Stimulated activated CD8-positive, alpha-beta memory T cell treated with anti-CD3 and anti-CD28 coated beads, Interleukin-7, amount 100 ng/mL, for 48 hours (primary cell): ENCODE results near the gene ANP32B.
"Not testable (repeated sequence)": the region's sequence is repeated elsewhere in the genome, so short reads cannot be mapped to it uniquely, and the experiment has no call there.

ENCODE experiments used
- DNase-seq, 2 donors: peaks; one replicate each; pipeline ENCODE4 v3.0.0-alpha.2; 2020; ENCODE audit warnings: low read depth in 1 of 2; ENCODE audit errors: extremely low read depth in 1 of 2

The ANP32B gene

GRCh38 chr9:97962575-97962974 is 20.6 kb upstream of the ANP32B start:
- DNase-seq = no peak

- no peak for DNase-seq
Observed at GRCh38 chr9:97963232-97963631, 19.9 kb upstream of the ANP32B start.

GRCh38 chr9:97964901-97965300 is 18.2 kb upstream of the ANP32B start:
- DNase-seq = no peak

GRCh38 chr9:97966493-97966892 is 16.6 kb upstream of the ANP32B start:
- DNase-seq = no peak

GRCh38 chr9:97969014-97969413 is 14.1 kb upstream of the ANP32B start:
- no peak for DNase-seq

- no peak for DNase-seq
Observed at GRCh38 chr9:97970165-97970564, 13.0 kb upstream of the ANP32B start.

GRCh38 chr9:97972753-97973152 is 10.4 kb upstream of the ANP32B start:
- DNase-seq = no peak

- DNase-seq = no peak
Observed at GRCh38 chr9:97975376-97975775, 7.8 kb upstream of the ANP32B start.

GRCh38 chr9:97976633-97977032 is 6.5 kb upstream of the ANP32B start:
- DNase-seq = not testable (repeated sequence)

GRCh38 chr9:97978371-97979130 is 4.6 kb upstream of the ANP32B start:
- DNase-seq = no peak

- no peak for DNase-seq
Observed at GRCh38 chr9:97979788-97980478, 3.2 kb upstream of the ANP32B start.

GRCh38 chr9:97980479-97980803 is 2.7 kb upstream of the ANP32B start:
- DNase-seq = no peak

GRCh38 chr9:97980918-97981845 is 2.0 kb upstream of the ANP32B start:
- DNase-seq = no peak

- no peak for DNase-seq
Observed at GRCh38 chr9:97981846-97982682, 1.1 kb upstream of the ANP32B start.

GRCh38 chr9:97983589-97984187 is 547 bp downstream of the ANP32B start:
- DNase-seq = no peak

- peak; percentile 59 to 64 for DNase-seq
Observed at GRCh38 chr9:97984188-97985057, 1.3 kb downstream of the ANP32B start.

- DNase-seq = peak in 1 of 2 donors; percentile 24
Observed at GRCh38 chr9:97985058-97985861, 2.1 kb downstream of the ANP32B start.

- no peak for DNase-seq
Observed at GRCh38 chr9:97987487-97987886, 4.3 kb downstream of the ANP32B start.
